AG04450 (cell line): ENCODE results near the gene CSNK1A1L. TPM values are rescaled to one million over a fixed set of nuclear protein-coding genes. Genes with fewer than 3 reads are reported as not detected.
"Not testable (repeated sequence)": the region's sequence is repeated elsewhere in the genome, so short reads cannot be mapped to it uniquely, and the experiment has no call there.

Experiments used
- CTCF ChIA-PET: fragments of 300-600, 350-600 bp; formaldehyde crosslinking; extraction: SDS; loops from one replicate; lab custom pipeline; 2022; ENCODE audit warnings: antibody characterized with exemption, inconsistent platforms; lab: Charles Lee
- POLR2A ChIA-PET: fragments of 350-600 bp; formaldehyde crosslinking; extraction: SDS; loops from one replicate; lab custom pipeline; 2021; ENCODE audit warnings: antibody characterized with exemption, inconsistent platforms; lab: Yijun Ruan, JAX
- DNase-seq: peaks from one replicate; pipeline ENCODE4 v3.0.0-alpha.2; 2011; ENCODE audit warnings: low read depth, low spot score
- H3K27ac ChIP-seq: one replicate; pipeline ENCODE4 v1.5.1; 2012; ENCODE audit warnings: low read depth, low read length, control low read depth
- H3K27me3 ChIP-seq: one replicate; pipeline ENCODE4 v1.6.0; 2012; ENCODE audit warnings: low read length; ENCODE audit not compliant: control insufficient read depth, insufficient read depth
- H3K4me3 ChIP-seq: 2 replicates; pipeline ENCODE4 v1.5.1; 2011; ENCODE audit warnings: mild to moderate bottlenecking, low read depth, low read length, control low read depth
- H3K9me3 ChIP-seq: 2 replicates; pipeline ENCODE4 v1.5.1; 2012; ENCODE audit warnings: low read length; ENCODE audit not compliant: control insufficient read depth, insufficient read depth
- CTCF ChIP-seq: IDR thresholded peaks from 2 replicates; pipeline ENCODE4 v1.5.1; 2011; ENCODE audit warnings: low read depth, low read length, control low read depth, inconsistent platforms
- polyA plus RNA-seq: library from polyadenylated mRNA; depleted of rRNA; stranded (reverse); fragments of >200 nt; gene quantifications from 2 replicates; pipeline ENCODE4 v1.2.3, GENCODE V29; 2011; rRNA removed

CSNK1A1L gene
- polyA plus RNA-seq, 1 experiment, result not detected

- ChIA-PET CTCF (interaction anchor here (0.9 to 1.4 kb wide), 2 partner anchors 8 to 208 kb away, joined by 3 to 4 read pairs; no protein-coding TSS in a partner anchor), POLR2A (no interaction called here)
- no peak overlapping the region for H3K27ac ChIP-seq
- TF ChIP-seq CTCF, result no peak
- peaks cover 5% of the 10 kb centered on the region; the same call in 1 of the 2 replicates for H3K9me3 ChIP-seq
- H3K27me3 ChIP-seq, result no peaks in the 10 kb centered on the region
- DNase-seq, result no peak
- no peak overlapping the region for H3K4me3 ChIP-seq
These were observed 39.5 kb downstream of the CSNK1A1L start for GRCh38 chr13:37065890-37066526.

- CTCF ChIA-PET, result interaction anchor here (0.9 to 1.2 kb wide), 2 partner anchors 60 to 543 kb away, joined by 3 to 5 read pairs; no protein-coding TSS in a partner anchor
- Histone ChIP-seq H3K9me3 (no peaks in the 10 kb centered on the region), H3K27ac (no peak overlapping the region), H3K4me3 (peak overlapping the region; percentile 85), H3K27me3 (no peaks in the 10 kb centered on the region)
- POLR2A ChIA-PET, result no interaction called here
- no peak for TF ChIP-seq CTCF
- DNase-seq, result no peak
These were observed 45.6 kb downstream of the CSNK1A1L start for GRCh38 chr13:37059848-37060192.

GRCh38 chr13:37058910-37059847 lies 46.3 kb downstream of the CSNK1A1L start, which contains the start of gene SUPT20H:
Gene SUPT20H (minus strand): TSS chr13:37059688. CDS start chr13:37051490, 8,198 bp downstream.
- CTCF ChIA-PET, result interaction anchor here (0.9 to 1.2 kb wide), 2 partner anchors 59 to 544 kb away, joined by 3 to 5 read pairs; no protein-coding TSS in a partner anchor
- TF ChIP-seq CTCF, result no peak
- peak within 1 kb of the TSS; percentile 83 for H3K27ac ChIP-seq
- DNase-seq, result peak; percentile 64
- peak within 1 kb of the TSS; percentile 85 for H3K4me3 ChIP-seq
- H3K9me3 ChIP-seq, result no peaks in the 10 kb centered on the region
- POLR2A ChIA-PET, result interaction anchor here (0.9 kb wide), 1 partner anchor 42 kb away, joined by 3 read pairs; no protein-coding TSS in a partner anchor
- no peaks in the 10 kb centered on the region for H3K27me3 ChIP-seq

- POLR2A ChIA-PET, H3K9me3 ChIP-seq, H3K27me3 ChIP-seq, H3K4me3 ChIP-seq, H3K27ac ChIP-seq, DNase-seq: not testable (repeated sequence)
- CTCF ChIA-PET, result interaction anchor here (1.0 kb wide), 1 partner anchor 18 kb away, joined by 3 read pairs; no protein-coding TSS in a partner anchor
These were observed 49.2 kb downstream of the CSNK1A1L start for GRCh38 chr13:37056228-37056627.

Other genes with a start within 250 kb of the CSNK1A1L start
- 4.7 and 5.3 TPM in 2 replicates for gene SMAD9, start 185.4 kb downstream of the CSNK1A1L start, polyA plus RNA-seq
- 36.4 and 51.6 TPM in 2 replicates for gene ALG5, start 106.3 kb downstream of the CSNK1A1L start, polyA plus RNA-seq
- 24.9 and 34.5 TPM in 2 replicates for gene EXOSC8, start 104.9 kb downstream of the CSNK1A1L start, polyA plus RNA-seq
- gene SUPT20H, start 46.0 kb downstream of the CSNK1A1L start, polyA plus RNA-seq, result 66.7 and 80.6 TPM in 2 replicates